Adrenal gland (tissue), 12 donors: ENCODE measurements around the gene SPAG6. TPM values are rescaled to one million over a fixed set of nuclear protein-coding genes. Genes with fewer than 3 reads are reported as not detected.
A peak's percentile ranks its signal among the peaks of the same experiment; 100 is the strongest.

ENCODE experiments used
- DNase-seq, 7 donors: peaks; one replicate each; pipeline ENCODE4 v3.0.0-alpha.2; 2019 to 2020
- H3K27ac ChIP-seq, 5 donors: fragments of 200-600 bp; sonication (generic) in 4 of 5; 1 replicate in 3 of 5; 2 replicates in 2 of 5; pipeline versions ENCODE4 v1.5.1 to v1.8.0; 2016 to 2020; ENCODE audit warnings: mild to moderate bottlenecking in 1 of 5
- H3K27me3 ChIP-seq: fragments of 200-600 bp; 2 replicates; pipeline ENCODE4 v1.8.0; 2021
- H3K36me3 ChIP-seq, 2 donors: fragments of 200-600 bp; replicated peaks in 1 of 2; 1 replicate in 1 of 2; 2 replicates in 1 of 2; pipeline versions ENCODE4 v1.5.1 to v1.8.0; 2018 to 2022
- H3K4me1 ChIP-seq, 2 donors: fragments of 200-600 bp; replicated peaks in 1 of 2; 1 replicate in 1 of 2; 2 replicates in 1 of 2; pipeline versions ENCODE4 v1.5.1 to v1.8.0; 2018 to 2021
- H3K4me3 ChIP-seq, 4 donors: fragments of 200-600 bp; sonication (generic) in 3 of 4; one replicate each; pipeline ENCODE4 v1.5.1; 2016 to 2018
- H3K9me3 ChIP-seq, 3 donors: fragments of 200-600 bp; sonication (generic) in 1 of 3; replicated peaks in 1 of 3; 1 replicate in 2 of 3; 2 replicates in 1 of 3; pipeline versions ENCODE4 v1.5.1 to v1.8.0; 2016 to 2021
- POLR2A ChIP-seq, 2 donors: fragments of 450-650 bp; IDR thresholded peaks; one replicate each; pipeline ENCODE4 v1.6.1; 2017; ENCODE audit warnings: antibody characterized with exemption in 2 of 2, mild to moderate bottlenecking in 2 of 2, moderate library complexity in 1 of 2
- WGBS, 4 donors: extraction: QIAGEN DNeasy Blood & Tissue Kit in 2 of 4; methylation state at CpG; one replicate each; pipeline versions ENCODE4 v1.1.5 to v1.1.7; 2013 to 2017; 5-methylcytosine and 5-hydroxymethylcytosine counted together
- intact Hi-C, 2 donors: fragments of 100-400 bp; cut with DNase I; formaldehyde crosslinking; loops; one replicate each; pipeline versions ENCODE4 v1.14.1 to v1.15.0; 2022 to 2023
- polyA plus RNA-seq, 3 donors: library from polyadenylated mRNA; stranded (reverse); fragments of 200-250 nt in 2 of 3; fragments of 350-450 nt in 1 of 3; fragmentation: Illumina TruSeq in 1 of 3; extraction: RNeasy Lipid Tissue Mini Kit (QIAGEN cat#74804) in 1 of 3; gene quantifications; one replicate each; pipeline ENCODE4 v1.2.3, GENCODE V29; 2013 to 2014
- total RNA-seq, 9 donors: library from RNA; depleted of rRNA in 4 of 9; stranded (reverse); fragments of >200 nt in 4 of 9; fragments of 120-200 nt in 1 of 9; fragmentation: NEBNext Ultra II Directional in 1 of 9; extraction: Animal tissue kit (Norgen Biotek cat#: 25700) in 1 of 9; gene quantifications; one replicate each; pipeline versions ENCODE4 v1.1.0 to v1.2.4, GENCODE V29; 2013 to 2023
- TF ChIP-seq, protein P1 (sequence below), 6 experiments: fragments of 450-650 bp in 4 of 6; fragments of 200-600 bp in 2 of 6; sonication (generic) in 1 of 6; IDR thresholded peaks; 1 replicate in 5 of 6; 2 replicates in 1 of 6; pipeline versions ENCODE4 v1.5.1 to v1.8.0; 2016 to 2021; ENCODE audit warnings: antibody characterized with exemption in 6 of 6, mild to moderate bottlenecking in 2 of 6, moderate library complexity in 1 of 6
- donor health status: healthy with polysubstance abuse.
- donor health status: Bipolar disorder and iron deficiency.
- donor health status: DM: yes; HTN: yes; CAD: no.
- donor health status: DM: no; HTN: no; CAD: no.
- donor health status: DM: no; HTN: no; CAD: no.
- donor health status: DM: yes; HTN: yes; CAD: no.

SPAG6 gene
- total and polyA plus RNA-seq, 12 donors, result 0.07 to 0.46 (median 0.11) TPM; not detected in 9

- DNase-seq, result peak in 3 of 7 donors; percentile 21 to 58 (median 43)
- peak overlapping the region; percentile 89 to 98 (median 90) for H3K27ac ChIP-seq
- peaks cover 11 to 13% of the 10 kb centered on the region in 2 donors for H3K4me1 ChIP-seq
- no peak for TF ChIP-seq POLR2A (IDR thresholded peaks at IDR 0.05)
- TF ChIP-seq, protein P1, sequence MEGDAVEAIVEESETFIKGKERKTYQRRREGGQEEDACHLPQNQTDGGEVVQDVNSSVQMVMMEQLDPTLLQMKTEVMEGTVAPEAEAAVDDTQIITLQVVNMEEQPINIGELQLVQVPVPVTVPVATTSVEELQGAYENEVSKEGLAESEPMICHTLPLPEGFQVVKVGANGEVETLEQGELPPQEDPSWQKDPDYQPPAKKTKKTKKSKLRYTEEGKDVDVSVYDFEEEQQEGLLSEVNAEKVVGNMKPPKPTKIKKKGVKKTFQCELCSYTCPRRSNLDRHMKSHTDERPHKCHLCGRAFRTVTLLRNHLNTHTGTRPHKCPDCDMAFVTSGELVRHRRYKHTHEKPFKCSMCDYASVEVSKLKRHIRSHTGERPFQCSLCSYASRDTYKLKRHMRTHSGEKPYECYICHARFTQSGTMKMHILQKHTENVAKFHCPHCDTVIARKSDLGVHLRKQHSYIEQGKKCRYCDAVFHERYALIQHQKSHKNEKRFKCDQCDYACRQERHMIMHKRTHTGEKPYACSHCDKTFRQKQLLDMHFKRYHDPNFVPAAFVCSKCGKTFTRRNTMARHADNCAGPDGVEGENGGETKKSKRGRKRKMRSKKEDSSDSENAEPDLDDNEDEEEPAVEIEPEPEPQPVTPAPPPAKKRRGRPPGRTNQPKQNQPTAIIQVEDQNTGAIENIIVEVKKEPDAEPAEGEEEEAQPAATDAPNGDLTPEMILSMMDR (IDR thresholded peaks at IDR 0.05), result no peak
- H3K27me3 ChIP-seq, result no peaks in the 10 kb centered on the region
- no peaks in the 10 kb centered on the region for H3K9me3 ChIP-seq
- intact Hi-C loops, result loop anchor here in 1 of 2 donors (10.0 kb wide), 3 partner anchors 432 to 628 kb away; partner anchors contain the start of gene DNAJC1
- H3K36me3 ChIP-seq, result no peaks in the 10 kb centered on the region
- peak overlapping the region; percentile 31 to 79 (median 67) for H3K4me3 ChIP-seq
- 8 to 52% (median 21%) methylated on average over 8 to 35 of the region's 35 CpGs for WGBS, 4 donors
Observed at GRCh38 chr10:22436526-22436892, 91.2 kb downstream of the SPAG6 start.

GRCh38 chr10:22436893-22437619 lies 91.8 kb downstream of the SPAG6 start:
- intact Hi-C loops, result loop anchor here in 1 of 2 donors (10.0 kb wide), 3 partner anchors 432 to 628 kb away; partner anchors contain the start of gene DNAJC1
- H3K36me3 ChIP-seq, result no peaks in the 10 kb centered on the region
- TF ChIP-seq POLR2A (IDR thresholded peaks at IDR 0.05), result peak; percentile 86 to 92
- TF ChIP-seq, protein P1 (IDR thresholded peaks at IDR 0.05), result peak in 1 of 6 experiments; percentile 9
- peak overlapping the region; percentile 89 to 98 (median 90) for H3K27ac ChIP-seq
- WGBS, 4 donors, result 0 to 1% (median 0%) methylated on average over 37 to 85 of the region's 85 CpGs
- DNase-seq, result peak; percentile 83 to 95 (median 86)
- peak overlapping the region; percentile 31 to 79 (median 67) for H3K4me3 ChIP-seq
- H3K9me3 ChIP-seq, result no peaks in the 10 kb centered on the region
- peaks cover 11 to 13% of the 10 kb centered on the region in 2 donors for H3K4me1 ChIP-seq
- H3K27me3 ChIP-seq, result no peaks in the 10 kb centered on the region

DNA sequence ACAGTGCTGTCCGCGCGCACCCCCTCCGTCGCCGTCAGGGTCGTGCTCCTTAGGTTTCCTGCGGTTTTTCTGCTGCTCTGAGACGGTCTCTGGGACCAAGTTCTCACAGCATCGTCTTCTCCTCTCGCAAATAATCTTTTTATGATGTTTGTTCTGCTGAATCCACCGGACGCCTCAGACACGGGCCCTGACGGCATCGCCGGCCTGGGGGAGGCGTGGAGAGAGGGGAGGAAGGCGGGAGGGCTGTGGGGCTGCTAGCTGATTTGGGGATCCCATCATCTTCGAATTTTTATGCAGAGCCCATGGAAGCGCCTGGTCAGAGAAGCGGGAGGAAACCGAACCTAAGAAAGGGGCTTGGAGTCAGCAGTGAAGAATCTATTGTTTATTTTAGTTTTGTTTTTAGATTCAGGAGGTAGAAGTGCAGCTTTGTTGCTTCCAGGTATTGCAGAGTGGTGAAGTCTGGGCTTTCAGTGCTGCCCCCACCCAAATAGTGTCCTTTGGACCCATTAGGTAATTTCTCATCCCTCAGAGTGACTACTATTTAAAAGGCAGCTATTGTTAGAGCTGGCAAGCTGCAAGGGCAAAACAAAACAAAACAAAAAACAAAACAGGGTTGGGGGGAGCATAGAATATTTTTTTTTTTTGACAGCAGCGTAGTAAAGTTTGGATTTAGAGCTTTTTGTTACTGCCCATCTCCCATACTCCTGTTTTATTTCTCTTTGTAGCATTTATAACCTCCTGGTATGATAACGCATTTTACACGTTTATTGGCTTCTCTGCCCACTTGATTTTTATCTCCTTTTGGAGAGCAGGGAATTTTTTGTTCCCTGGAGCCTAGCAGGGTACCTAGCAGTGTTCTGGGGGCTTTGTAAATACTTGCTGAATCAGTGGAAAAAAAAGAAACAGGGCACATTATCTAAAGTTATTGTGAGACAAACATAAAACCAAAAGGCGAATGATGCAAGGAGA lies 92.6 kb downstream of the SPAG6 start:
- 5 to 11% (median 8%) methylated on average over 11 to 27 of the region's 27 CpGs for WGBS, 4 donors
- DNase-seq, result peak in 1 of 7 donors; percentile 35
- Histone ChIP-seq H3K27me3 (no peaks in the 10 kb centered on the region), H3K4me1 (peaks cover 11 to 13% of the 10 kb centered on the region in 2 donors), H3K36me3 (no peaks in the 10 kb centered on the region), H3K4me3 (peak overlapping the region; percentile 31 to 79 (median 67)), H3K9me3 (no peaks in the 10 kb centered on the region), H3K27ac (peak overlapping the region; percentile 89 to 98 (median 90))
- intact Hi-C loops, result loop anchor here in 1 of 2 donors (10.0 kb wide), 3 partner anchors 433 to 627 kb away; partner anchors contain the start of gene DNAJC1
- TF ChIP-seq POLR2A (IDR thresholded peaks at IDR 0.05), result no peak
- TF ChIP-seq, protein P1 (IDR thresholded peaks at IDR 0.05), result no peak
